GM12801 (cell line): ENCODE data around the gene PCSK2.

ENCODE experiments used
- TF ChIP-seq, protein P1 (sequence below): IDR thresholded peaks from one replicate; pipeline ENCODE4 v1.5.1; 2011; ENCODE audit warnings: control low read depth; ENCODE audit not compliant: insufficient read length; ENCODE audit errors: extremely low read depth

The PCSK2 gene

DNA sequence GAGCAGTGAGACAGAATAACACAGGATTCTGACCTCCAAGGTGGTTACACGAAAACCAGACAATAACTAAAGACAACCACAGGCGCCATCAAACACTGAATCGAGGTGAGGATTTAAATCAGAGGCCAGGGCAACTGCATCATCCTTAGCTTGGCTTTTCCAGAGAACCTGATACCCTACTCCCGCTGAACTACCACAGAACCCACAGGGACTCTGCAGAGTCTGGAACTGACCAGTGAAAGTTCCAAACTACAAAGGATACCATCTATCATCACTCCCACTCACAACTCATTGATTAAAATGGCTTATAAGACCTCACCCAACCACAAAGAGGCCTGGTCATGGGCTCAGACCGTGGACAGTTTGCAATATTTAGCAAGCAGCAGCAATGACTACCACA, 219.3 kb downstream of the PCSK2 start:
- TF ChIP-seq, protein P1, sequence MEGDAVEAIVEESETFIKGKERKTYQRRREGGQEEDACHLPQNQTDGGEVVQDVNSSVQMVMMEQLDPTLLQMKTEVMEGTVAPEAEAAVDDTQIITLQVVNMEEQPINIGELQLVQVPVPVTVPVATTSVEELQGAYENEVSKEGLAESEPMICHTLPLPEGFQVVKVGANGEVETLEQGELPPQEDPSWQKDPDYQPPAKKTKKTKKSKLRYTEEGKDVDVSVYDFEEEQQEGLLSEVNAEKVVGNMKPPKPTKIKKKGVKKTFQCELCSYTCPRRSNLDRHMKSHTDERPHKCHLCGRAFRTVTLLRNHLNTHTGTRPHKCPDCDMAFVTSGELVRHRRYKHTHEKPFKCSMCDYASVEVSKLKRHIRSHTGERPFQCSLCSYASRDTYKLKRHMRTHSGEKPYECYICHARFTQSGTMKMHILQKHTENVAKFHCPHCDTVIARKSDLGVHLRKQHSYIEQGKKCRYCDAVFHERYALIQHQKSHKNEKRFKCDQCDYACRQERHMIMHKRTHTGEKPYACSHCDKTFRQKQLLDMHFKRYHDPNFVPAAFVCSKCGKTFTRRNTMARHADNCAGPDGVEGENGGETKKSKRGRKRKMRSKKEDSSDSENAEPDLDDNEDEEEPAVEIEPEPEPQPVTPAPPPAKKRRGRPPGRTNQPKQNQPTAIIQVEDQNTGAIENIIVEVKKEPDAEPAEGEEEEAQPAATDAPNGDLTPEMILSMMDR = no peak

DNA sequence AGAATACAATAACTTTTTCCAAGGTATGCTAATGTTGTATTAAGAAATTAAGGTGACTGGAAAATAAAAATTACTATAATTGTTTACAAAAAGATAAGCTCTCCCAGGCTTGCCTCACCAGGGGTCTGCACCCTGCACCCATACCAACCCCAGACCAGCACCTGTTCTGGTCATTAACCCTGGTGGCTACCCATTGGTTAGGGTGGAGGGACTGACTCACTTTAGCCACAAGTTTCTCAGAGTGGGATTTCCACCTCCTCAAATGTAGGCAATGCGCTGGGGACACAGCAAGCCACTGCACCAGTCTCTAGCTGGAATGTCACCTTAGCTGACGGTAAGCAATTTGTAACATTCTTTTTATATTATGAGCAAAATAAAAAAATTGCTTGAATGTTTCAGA, 221.2 kb downstream of the PCSK2 start:
- TF ChIP-seq, protein P1 = no peak

GRCh38 chr20:17449031-17449430, 222.2 kb downstream of the PCSK2 start:
- TF ChIP-seq, protein P1 = no peak

GRCh38 chr20:17452441-17452840, 225.6 kb downstream of the PCSK2 start:
- TF ChIP-seq, protein P1 = no peak

DNA sequence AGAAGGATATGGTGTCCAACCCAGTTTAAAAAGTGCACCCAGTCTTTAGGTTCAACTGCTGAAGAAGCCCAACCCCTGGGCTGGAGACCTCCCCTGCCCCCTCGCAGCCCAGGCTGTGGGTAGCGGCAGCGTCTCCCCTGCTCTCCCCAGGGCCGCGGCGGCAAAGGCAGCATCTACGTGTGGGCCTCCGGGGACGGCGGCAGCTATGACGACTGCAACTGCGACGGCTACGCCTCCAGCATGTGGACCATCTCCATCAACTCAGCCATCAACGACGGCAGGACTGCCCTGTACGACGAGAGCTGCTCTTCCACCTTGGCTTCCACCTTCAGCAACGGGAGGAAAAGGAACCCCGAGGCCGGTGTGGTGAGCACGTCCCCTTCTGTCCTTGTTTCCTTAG, 226.8 kb downstream of the PCSK2 start:
- TF ChIP-seq, protein P1 = no peak

- TF ChIP-seq, protein P1 = no peak
Observed at GRCh38 chr20:17456279-17456678, 229.4 kb downstream of the PCSK2 start.

GRCh38 chr20:17457079-17457478, 230.2 kb downstream of the PCSK2 start:
- TF ChIP-seq, protein P1 = no peak

DNA sequence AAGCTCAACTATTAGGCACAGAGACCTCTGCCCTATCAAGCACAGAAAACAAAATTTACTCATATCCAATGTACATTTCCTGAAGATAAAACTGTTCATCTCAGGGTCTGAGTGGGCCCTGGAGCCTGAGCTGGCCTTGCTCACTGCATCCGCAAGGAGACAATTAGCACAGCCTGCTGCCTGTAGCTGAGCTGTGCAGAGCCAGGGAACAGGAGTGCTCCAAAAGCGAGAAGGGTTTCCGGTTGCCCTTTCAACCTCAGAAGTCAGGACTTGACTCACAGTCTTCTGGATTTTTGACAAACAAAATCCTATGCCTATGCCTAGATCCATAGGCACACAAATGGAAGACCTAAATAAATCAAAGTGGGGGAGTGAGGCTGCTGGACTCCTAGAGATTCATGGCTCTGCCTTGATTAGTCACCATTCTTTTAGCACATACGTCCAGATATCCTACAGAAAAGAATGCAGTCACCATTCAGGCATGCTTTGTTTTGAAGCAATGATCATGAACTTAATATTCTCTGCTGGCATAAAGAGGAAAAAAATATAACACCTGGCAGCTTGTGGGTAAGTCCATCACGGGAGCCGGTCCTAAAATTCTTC, 230.8 kb downstream of the PCSK2 start:
- TF ChIP-seq, protein P1 = no peak
